ENCODE results near the gene DBN1.

- TF ChIP-seq CTCF (optimal IDR thresholded peaks at IDR 0.05 in 1 of 3, IDR thresholded peaks at IDR 0.05 in 1 of 3, conservative IDR thresholded peaks at IDR 0.05 in 1 of 3; ENCODE audit: extremely low read depth in 1 of 3, insufficient read depth in 2 of 3, low read length in 3 of 3), result no peak
- no peak for TF ChIP-seq EZH2 (IDR thresholded peaks at IDR 0.05; ENCODE audit: low read length)
Measured at GRCh38 chr5:177429248-177430040, 44.0 kb downstream of the DBN1 start.
